Karpas-422 (cell line): Measurements from ENCODE around the gene PLCB1. TPM values are rescaled to one million over a fixed set of nuclear protein-coding genes. Genes with fewer than 3 reads are reported as not detected.

Experiments used
- DNase-seq: peaks from one replicate; pipeline ENCODE4 v3.0.0-alpha.2; 2015
- H2AFZ ChIP-seq: fragments of 200-600 bp; sonication (generic); 2 replicates; pipeline ENCODE4 v1.6.1; 2014; ENCODE audit warnings: antibody characterized with exemption, low read length, mixed read lengths
- H3K27ac ChIP-seq: fragments of 200-600 bp; sonication (generic); 2 replicates; pipeline ENCODE4 v1.5.1; 2014; ENCODE audit warnings: mild to moderate bottlenecking, low read length, moderate library complexity
- H3K27me3 ChIP-seq: fragments of 200-600 bp; sonication (generic); 2 replicates; pipeline ENCODE4 v1.6.1; 2014; ENCODE audit warnings: low read length, mixed read lengths
- H3K36me3 ChIP-seq: fragments of 200-600 bp; sonication (generic); 2 replicates; pipeline ENCODE4 v1.6.1; 2014; ENCODE audit warnings: low read length, mixed read lengths; ENCODE audit not compliant: insufficient read depth
- H3K4me1 ChIP-seq: fragments of 200-600 bp; sonication (generic); 2 replicates; pipeline ENCODE4 v1.6.1; 2014; ENCODE audit warnings: mild to moderate bottlenecking, low read length, mixed read lengths
- H3K4me2 ChIP-seq: fragments of 200-600 bp; sonication (generic); 2 replicates; pipeline ENCODE4 v1.6.1; 2014; ENCODE audit warnings: low read length, low read depth, mild to moderate bottlenecking; ENCODE audit not compliant: poor library complexity, severe bottlenecking
- H3K4me3 ChIP-seq: fragments of 200-600 bp; sonication (generic); 2 replicates; pipeline ENCODE4 v1.5.1; 2014; ENCODE audit warnings: mild to moderate bottlenecking, antibody characterized with exemption, low read length, mixed read lengths
- H3K79me2 ChIP-seq: fragments of 200-600 bp; sonication (generic); 2 replicates; pipeline ENCODE4 v1.6.1; 2014; ENCODE audit warnings: mild to moderate bottlenecking, low read length, mixed read lengths
- H3K9ac ChIP-seq: fragments of 200-600 bp; sonication (generic); 2 replicates; pipeline ENCODE4 v1.6.0; 2014; ENCODE audit warnings: low read length
- H3K9me2 ChIP-seq: fragments of 200-600 bp; sonication (generic), shearing (Covaris generic); replicated peaks from 2 replicates; pipeline ENCODE4 v1.6.0; 2014; ENCODE audit warnings: mild to moderate bottlenecking, low read length, moderate library complexity; ENCODE audit not compliant: insufficient read depth
- H3K9me3 ChIP-seq: fragments of 300-700, 200-600 bp; sonication (generic); 2 replicates; pipeline ENCODE4 v1.6.1; 2014; ENCODE audit warnings: low read length, mixed read lengths
- H4K20me1 ChIP-seq: fragments of 200-600 bp; sonication (generic); 2 replicates; pipeline ENCODE4 v1.6.1; 2014; ENCODE audit warnings: mild to moderate bottlenecking, antibody characterized with exemption, low read length, low read depth; ENCODE audit not compliant: insufficient read depth
- total RNA-seq: library from RNA; depleted of rRNA; stranded (reverse); fragments of >200 nt; shearing (Covaris generic); gene quantifications from 2 replicates; pipeline ENCODE4 v1.2.3, GENCODE V29; 2014; ENCODE audit warnings: low replicate concordance

Gene PLCB1
- total RNA-seq, 1 experiment from 2014 or later = 0.82 TPM

GRCh38 chr20:8856668-8857067 lies 724.6 kb downstream of the PLCB1 start:
- no peak overlapping the region for H2AFZ ChIP-seq
- no peaks in the 10 kb centered on the region for H3K4me1 ChIP-seq
- no peak overlapping the region for H3K9ac ChIP-seq
- H3K4me3 ChIP-seq = no peak overlapping the region
- no peak overlapping the region for H3K4me2 ChIP-seq
- H3K9me2 ChIP-seq = no peaks in the 10 kb centered on the region
- no peaks in the 10 kb centered on the region for H3K9me3 ChIP-seq
- H3K27ac ChIP-seq = no peak overlapping the region
- no peaks in the 10 kb centered on the region for H3K79me2 ChIP-seq
- H3K36me3 ChIP-seq = no peaks in the 10 kb centered on the region
- no peaks in the 10 kb centered on the region for H4K20me1 ChIP-seq
- no peak for DNase-seq
- no peaks in the 10 kb centered on the region for H3K27me3 ChIP-seq

DNA sequence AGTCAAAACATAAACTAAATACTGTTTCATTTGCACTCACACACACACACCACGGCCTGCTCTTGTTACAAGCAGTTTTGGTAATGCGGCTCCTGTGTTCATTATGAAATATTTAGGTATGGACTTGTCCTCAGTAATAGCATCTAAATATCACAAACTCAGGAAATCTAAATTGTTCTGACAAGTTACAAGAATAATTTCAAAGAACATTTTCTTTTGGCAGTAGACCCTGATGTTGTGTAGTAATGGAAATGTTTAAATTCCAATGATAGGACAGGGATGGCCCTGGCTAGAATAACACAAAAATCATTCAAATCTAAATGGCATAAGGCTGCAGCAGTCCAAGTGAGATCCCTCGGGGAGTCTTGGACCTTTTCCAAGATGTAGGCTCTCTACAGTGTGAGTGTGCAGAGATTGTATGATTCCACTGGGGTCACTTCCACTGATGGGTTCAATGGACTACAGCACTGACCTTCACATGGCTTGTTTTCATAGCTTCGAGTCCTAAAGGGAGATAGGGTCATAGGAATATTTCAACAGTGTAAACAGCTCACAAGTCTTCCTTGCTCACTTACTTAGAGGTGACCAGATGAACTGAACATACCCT lies 726.2 kb downstream of the PLCB1 start:
- no peak overlapping the region for H3K4me2 ChIP-seq
- H2AFZ ChIP-seq = no peak overlapping the region
- no peaks in the 10 kb centered on the region for H3K4me1 ChIP-seq
- H3K36me3 ChIP-seq = no peaks in the 10 kb centered on the region
- H3K27me3 ChIP-seq = no peaks in the 10 kb centered on the region
- no peaks in the 10 kb centered on the region for H4K20me1 ChIP-seq
- no peaks in the 10 kb centered on the region for H3K79me2 ChIP-seq
- no peak overlapping the region for H3K4me3 ChIP-seq
- no peaks in the 10 kb centered on the region for H3K9me3 ChIP-seq
- no peak for DNase-seq
- no peak overlapping the region for H3K27ac ChIP-seq
- H3K9me2 ChIP-seq = no peaks in the 10 kb centered on the region
- no peak overlapping the region for H3K9ac ChIP-seq

DNA sequence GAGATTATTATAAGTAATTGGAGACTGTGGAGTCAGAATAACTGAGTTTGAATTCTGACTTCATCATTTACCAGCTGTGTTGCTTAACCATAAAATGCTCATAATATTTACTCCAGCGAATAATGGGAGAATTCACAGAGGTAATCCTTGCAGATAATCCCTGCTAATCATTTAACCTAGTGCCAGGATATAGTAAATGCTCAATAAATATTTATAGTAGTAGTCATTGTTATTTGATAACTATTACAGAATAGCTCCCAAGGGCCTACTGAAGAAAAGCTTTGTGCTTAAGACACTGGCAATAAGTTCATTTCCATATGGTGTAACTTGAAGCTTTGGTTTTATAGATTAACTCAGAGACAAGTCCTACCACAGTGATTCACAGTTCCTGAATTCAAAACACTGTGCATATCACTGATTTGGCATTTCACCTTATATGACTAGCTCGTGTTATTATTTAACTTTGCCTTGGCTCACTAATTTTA lies 728.0 kb downstream of the PLCB1 start:
- Histone ChIP-seq H3K79me2 (no peaks in the 10 kb centered on the region), H3K4me1 (no peaks in the 10 kb centered on the region), H4K20me1 (no peaks in the 10 kb centered on the region), H3K4me2 (no peak overlapping the region), H3K9ac (no peak overlapping the region), H3K9me2 (no peaks in the 10 kb centered on the region), H3K27me3 (no peaks in the 10 kb centered on the region), H3K36me3 (no peaks in the 10 kb centered on the region), H3K9me3 (no peaks in the 10 kb centered on the region), H2AFZ (no peak overlapping the region), H3K4me3 (no peak overlapping the region), H3K27ac (no peak overlapping the region)
- DNase-seq = no peak

GRCh38 chr20:8862092-8862491 lies 730.0 kb downstream of the PLCB1 start:
- Histone ChIP-seq H3K27ac (no peak overlapping the region), H3K4me1 (no peaks in the 10 kb centered on the region), H3K9ac (no peak overlapping the region), H3K4me3 (no peak overlapping the region), H2AFZ (no peak overlapping the region), H3K4me2 (no peak overlapping the region), H4K20me1 (no peaks in the 10 kb centered on the region), H3K27me3 (no peaks in the 10 kb centered on the region), H3K79me2 (no peaks in the 10 kb centered on the region), H3K9me2 (no peaks in the 10 kb centered on the region), H3K9me3 (no peaks in the 10 kb centered on the region), H3K36me3 (no peaks in the 10 kb centered on the region)
- DNase-seq = no peak

- H3K4me2 ChIP-seq = no peak overlapping the region
- no peak overlapping the region for H2AFZ ChIP-seq
- no peaks in the 10 kb centered on the region for H3K36me3 ChIP-seq
- H3K27me3 ChIP-seq = no peaks in the 10 kb centered on the region
- no peak for DNase-seq
- H3K4me3 ChIP-seq = no peak overlapping the region
- 0 out of 2 replicates have a peak, but pooled peaks cover 3% of the 10 kb centered on the region for H3K9me3 ChIP-seq
- H3K9me2 ChIP-seq = no peaks in the 10 kb centered on the region
- H3K9ac ChIP-seq = no peak overlapping the region
- H3K4me1 ChIP-seq = no peaks in the 10 kb centered on the region
- no peaks in the 10 kb centered on the region for H4K20me1 ChIP-seq
- no peak overlapping the region for H3K27ac ChIP-seq
- H3K79me2 ChIP-seq = no peaks in the 10 kb centered on the region
Measured at GRCh38 chr20:8865636-8866035, 733.6 kb downstream of the PLCB1 start.

DNA sequence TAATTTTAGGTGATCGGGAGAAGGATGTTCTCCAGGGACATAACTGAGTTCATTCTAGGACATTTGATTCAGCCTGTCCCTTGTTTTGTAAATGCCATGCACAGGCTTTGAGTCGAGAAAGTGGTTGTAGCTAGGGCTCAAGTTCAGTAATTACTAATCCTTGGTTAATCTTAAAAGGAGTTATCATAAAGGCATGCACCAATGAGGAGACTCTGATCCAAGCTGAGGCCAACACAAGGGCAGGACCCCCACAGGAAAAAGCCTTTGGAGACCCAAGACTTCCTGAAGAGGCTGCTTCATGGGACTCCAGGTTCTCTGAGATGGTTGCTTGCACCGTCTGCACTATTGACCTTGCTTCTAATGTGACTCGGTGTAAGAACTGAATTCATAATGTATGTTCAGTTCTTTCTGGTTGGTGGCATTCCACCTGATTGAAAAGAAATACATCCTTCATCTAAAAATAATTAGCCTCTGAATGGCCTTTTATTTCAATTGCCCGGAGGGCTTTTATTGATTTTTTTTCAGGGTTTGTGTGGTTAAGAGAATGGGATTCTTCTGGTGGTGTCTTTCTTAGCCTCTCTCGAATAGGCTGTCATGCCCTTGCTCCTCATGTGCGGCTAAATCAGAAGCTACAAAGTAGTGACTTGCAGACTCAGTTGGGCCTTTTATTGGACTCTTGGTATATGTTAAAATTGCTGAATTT lies 735.1 kb downstream of the PLCB1 start:
- Histone ChIP-seq H3K9me3 (0 out of 2 replicates have a peak, but pooled peaks cover 3% of the 10 kb centered on the region), H3K4me2 (no peak overlapping the region), H3K9me2 (no peaks in the 10 kb centered on the region), H3K27me3 (no peaks in the 10 kb centered on the region), H3K4me1 (no peaks in the 10 kb centered on the region), H3K27ac (no peak overlapping the region), H4K20me1 (no peaks in the 10 kb centered on the region), H2AFZ (no peak overlapping the region), H3K4me3 (no peak overlapping the region), H3K36me3 (no peaks in the 10 kb centered on the region), H3K9ac (no peak overlapping the region), H3K79me2 (no peaks in the 10 kb centered on the region)
- DNase-seq = no peak

DNA sequence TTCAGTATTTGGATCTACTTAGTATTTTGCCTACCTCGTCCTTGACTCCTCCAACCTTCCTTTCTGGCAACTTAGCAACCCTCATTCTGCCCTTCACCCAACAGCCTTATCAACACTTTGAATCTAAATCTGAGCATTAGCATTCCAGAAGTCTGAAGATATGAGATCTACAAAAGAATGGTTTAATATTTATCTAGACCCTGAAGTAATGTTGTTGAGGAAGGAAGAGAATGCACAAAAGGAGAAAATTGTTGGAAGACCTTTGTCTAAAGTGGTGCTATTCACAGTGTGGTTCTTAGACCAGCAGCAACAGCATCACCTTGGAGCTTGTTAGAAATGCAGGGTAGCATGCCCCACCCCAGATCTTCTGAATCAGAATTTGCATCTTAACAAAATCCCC lies 738.6 kb downstream of the PLCB1 start:
- Histone ChIP-seq H3K9me2 (no peaks in the 10 kb centered on the region), H4K20me1 (no peaks in the 10 kb centered on the region), H3K79me2 (no peaks in the 10 kb centered on the region), H3K4me1 (no peaks in the 10 kb centered on the region), H3K9me3 (0 out of 2 replicates have a peak, but pooled peaks cover 3% of the 10 kb centered on the region), H3K4me3 (no peak overlapping the region), H3K27me3 (no peaks in the 10 kb centered on the region), H2AFZ (no peak overlapping the region), H3K27ac (no peak overlapping the region), H3K4me2 (no peak overlapping the region), H3K36me3 (no peaks in the 10 kb centered on the region), H3K9ac (no peak overlapping the region)
- no peak for DNase-seq

DNA sequence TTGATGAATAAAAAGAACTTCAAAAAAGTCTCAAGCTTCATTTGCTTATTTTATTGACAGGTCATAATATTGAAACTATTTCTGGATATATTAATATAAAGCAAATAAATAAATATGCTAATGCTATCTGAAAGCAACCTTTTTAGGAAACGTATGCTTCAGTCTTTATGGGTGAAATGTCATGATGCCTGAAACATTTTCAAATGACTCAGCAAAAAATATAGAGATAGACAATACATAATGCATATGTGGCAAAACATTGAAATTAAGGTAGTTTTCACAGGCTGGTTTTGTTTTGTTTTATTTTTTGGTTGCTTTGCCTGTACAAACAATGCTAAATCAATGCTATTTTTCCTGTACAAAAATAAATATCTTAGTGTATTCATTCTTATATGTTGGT lies 742.4 kb downstream of the PLCB1 start:
- H3K9me2 ChIP-seq = no peaks in the 10 kb centered on the region
- H3K9ac ChIP-seq = no peak overlapping the region
- H3K36me3 ChIP-seq = no peaks in the 10 kb centered on the region
- no peak overlapping the region for H3K4me3 ChIP-seq
- no peaks in the 10 kb centered on the region for H3K9me3 ChIP-seq
- no peak for DNase-seq
- no peak overlapping the region for H2AFZ ChIP-seq
- H3K4me2 ChIP-seq = no peak overlapping the region
- no peaks in the 10 kb centered on the region for H3K27me3 ChIP-seq
- H3K79me2 ChIP-seq = no peaks in the 10 kb centered on the region
- H4K20me1 ChIP-seq = no peaks in the 10 kb centered on the region
- no peaks in the 10 kb centered on the region for H3K4me1 ChIP-seq
- H3K27ac ChIP-seq = no peak overlapping the region
